Tibial artery (tissue), 4 donors: ENCODE measurements around the gene MAGEA4.

Experiments
- DNase-seq, 2 donors: peaks; one replicate each; pipeline ENCODE4 v3.0.0-alpha.2; 2019
- H3K27ac ChIP-seq, 2 donors: fragments of 200-600 bp; sonication (generic) in 1 of 2; 1 replicate in 1 of 2; 2 replicates in 1 of 2; pipeline ENCODE4 v1.5.1; 2018 to 2019; ENCODE audit warnings: mild to moderate bottlenecking in 1 of 2
- H3K27me3 ChIP-seq, 2 donors: fragments of 200-600 bp; sonication (generic) in 1 of 2; one replicate each; pipeline versions ENCODE4 v1.5.1 to v1.6.0; 2016 to 2019
- H3K36me3 ChIP-seq, 3 donors: fragments of 200-600 bp; sonication (generic) in 2 of 3; one replicate each; pipeline ENCODE4 v1.5.1; 2016 to 2019; ENCODE audit warnings: mild to moderate bottlenecking in 2 of 3
- H3K4me1 ChIP-seq, 4 donors: fragments of 200-600 bp; sonication (generic) in 2 of 4; 1 replicate in 3 of 4; 2 replicates in 1 of 4; pipeline ENCODE4 v1.5.1; 2016 to 2019
- H3K4me3 ChIP-seq, 2 donors: fragments of 200-600 bp; sonication (generic) in 1 of 2; 1 replicate in 1 of 2; 2 replicates in 1 of 2; pipeline ENCODE4 v1.5.1; 2018 to 2019; ENCODE audit warnings: mild to moderate bottlenecking in 2 of 2
- H3K9me3 ChIP-seq, 3 donors: fragments of 200-600 bp; sonication (generic) in 1 of 3; one replicate each; pipeline ENCODE4 v1.5.1; 2016 to 2019
- intact Hi-C: fragments of 100-400 bp; cut with DNase I; formaldehyde crosslinking; loops from one replicate; pipeline ENCODE4 v1.15.0; 2023; ENCODE audit warnings: low total_unique reads
- TF ChIP-seq, protein P1 (sequence below), 2 experiments: fragments of 200-600 bp in 1 of 2; fragments of 450-650 bp in 1 of 2; IDR thresholded peaks; one replicate each; pipeline ENCODE4 v1.5.1; 2017 to 2019; ENCODE audit warnings: antibody characterized with exemption in 2 of 2, mild to moderate bottlenecking in 1 of 2, moderate library complexity in 1 of 2

Gene MAGEA4

DNA sequence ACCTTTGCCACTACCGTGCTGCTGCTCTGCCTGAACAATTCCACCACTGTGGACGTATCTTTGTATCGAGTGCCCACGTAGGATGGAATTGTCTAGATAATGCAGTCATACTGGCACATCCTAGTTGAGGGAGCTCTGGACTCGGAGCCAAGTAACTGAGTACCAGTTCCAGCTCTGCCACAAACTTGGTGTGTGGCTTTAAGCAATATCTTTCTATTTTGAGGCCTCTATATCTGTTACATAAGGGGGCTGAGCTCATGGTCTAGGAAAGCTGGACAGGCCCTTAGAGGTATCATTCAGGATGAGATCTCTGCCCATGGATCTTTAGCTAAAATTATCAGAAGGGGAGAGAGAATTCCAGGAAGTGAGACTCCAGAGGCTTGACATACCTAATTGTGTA is 49.3 kb downstream of the MAGEA4 start:
- DNase-seq = no peak
- no peaks in the 10 kb centered on the region for H3K4me1 ChIP-seq
- no peaks in the 10 kb centered on the region for H3K9me3 ChIP-seq
- no peak overlapping the region for H3K4me3 ChIP-seq
- intact Hi-C loops = no loop called here
- H3K27me3 ChIP-seq = no peaks in the 10 kb centered on the region
- TF ChIP-seq, protein P1, sequence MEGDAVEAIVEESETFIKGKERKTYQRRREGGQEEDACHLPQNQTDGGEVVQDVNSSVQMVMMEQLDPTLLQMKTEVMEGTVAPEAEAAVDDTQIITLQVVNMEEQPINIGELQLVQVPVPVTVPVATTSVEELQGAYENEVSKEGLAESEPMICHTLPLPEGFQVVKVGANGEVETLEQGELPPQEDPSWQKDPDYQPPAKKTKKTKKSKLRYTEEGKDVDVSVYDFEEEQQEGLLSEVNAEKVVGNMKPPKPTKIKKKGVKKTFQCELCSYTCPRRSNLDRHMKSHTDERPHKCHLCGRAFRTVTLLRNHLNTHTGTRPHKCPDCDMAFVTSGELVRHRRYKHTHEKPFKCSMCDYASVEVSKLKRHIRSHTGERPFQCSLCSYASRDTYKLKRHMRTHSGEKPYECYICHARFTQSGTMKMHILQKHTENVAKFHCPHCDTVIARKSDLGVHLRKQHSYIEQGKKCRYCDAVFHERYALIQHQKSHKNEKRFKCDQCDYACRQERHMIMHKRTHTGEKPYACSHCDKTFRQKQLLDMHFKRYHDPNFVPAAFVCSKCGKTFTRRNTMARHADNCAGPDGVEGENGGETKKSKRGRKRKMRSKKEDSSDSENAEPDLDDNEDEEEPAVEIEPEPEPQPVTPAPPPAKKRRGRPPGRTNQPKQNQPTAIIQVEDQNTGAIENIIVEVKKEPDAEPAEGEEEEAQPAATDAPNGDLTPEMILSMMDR (IDR thresholded peaks at IDR 0.05) = no peak
- no peak overlapping the region for H3K27ac ChIP-seq
- H3K36me3 ChIP-seq = peaks cover 9 to 28% (median 28%) of the 10 kb centered on the region in 3 donors

DNA sequence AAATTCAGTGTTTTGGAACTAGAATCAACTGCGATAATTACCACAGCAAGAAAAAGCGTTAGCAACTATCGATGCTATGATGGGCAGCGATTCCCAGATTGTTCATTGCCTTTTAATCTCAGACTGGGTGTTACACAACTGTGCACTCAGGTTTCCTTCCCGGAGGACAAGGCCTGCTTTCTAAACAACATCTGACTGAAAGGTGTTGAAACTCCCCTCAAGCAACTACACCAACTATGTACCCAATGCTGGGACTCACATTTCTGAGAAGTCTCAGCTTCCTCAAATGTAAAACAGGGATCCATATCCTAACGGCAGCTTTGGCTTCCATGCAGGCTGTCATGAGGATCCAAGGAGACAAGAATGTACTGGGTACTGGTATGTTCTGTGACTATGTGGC is 53.5 kb downstream of the MAGEA4 start:
- no peaks in the 10 kb centered on the region for H3K27me3 ChIP-seq
- no peak for DNase-seq

DNA sequence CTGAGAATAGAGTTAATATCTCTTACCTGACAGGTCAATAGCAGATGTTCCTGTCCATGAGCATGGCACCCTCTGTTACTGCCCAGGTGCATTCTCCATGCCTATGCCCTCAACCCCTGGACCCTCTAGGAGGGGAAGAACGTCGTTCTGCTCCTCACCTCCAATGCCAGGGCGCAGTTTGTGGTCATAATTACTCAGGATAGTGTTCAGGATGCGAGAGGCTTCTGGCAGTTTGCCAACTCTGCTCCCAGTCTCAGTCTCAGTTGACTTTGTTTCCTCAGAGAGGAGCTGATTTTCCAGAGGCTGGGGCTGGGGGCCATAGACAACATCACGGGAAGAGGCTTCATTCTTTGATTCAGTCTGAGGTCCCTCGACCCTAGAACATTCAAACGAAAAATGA is 57.3 kb downstream of the MAGEA4 start:
- TF ChIP-seq, protein P1 (IDR thresholded peaks at IDR 0.05) = no peak
- Histone ChIP-seq H3K4me1 (peaks cover 0 to 30% (median 2%) of the 10 kb centered on the region in 4 donors), H3K36me3 (peaks cover 0 to 20% (median 6%) of the 10 kb centered on the region in 3 donors), H3K9me3 (no peaks in the 10 kb centered on the region), H3K27ac (peak overlapping the region in 1 of 2 donors; percentile 59), H3K27me3 (no peaks in the 10 kb centered on the region), H3K4me3 (no peak overlapping the region)
- intact Hi-C loops = loop anchor here (10.0 kb wide), 1 partner anchor 575 kb away; the partner anchor contains the start of gene VMA21
- peak in 1 of 2 donors; percentile 20 for DNase-seq

More for the DNA sequence above, 53.5 kb downstream of the MAGEA4 start:
- intact Hi-C loops = no loop called here
- H3K4me1 ChIP-seq = peaks cover 0 to 15% (median 0%) of the 10 kb centered on the region in 4 donors
- H3K36me3 ChIP-seq = peaks cover 0 to 20% (median 19%) of the 10 kb centered on the region in 3 donors
- TF ChIP-seq, protein P1 (IDR thresholded peaks at IDR 0.05) = no peak
- H3K27ac ChIP-seq = no peak overlapping the region
- H3K4me3 ChIP-seq = no peak overlapping the region
- no peaks in the 10 kb centered on the region for H3K9me3 ChIP-seq

- Histone ChIP-seq H3K27me3 (no peaks in the 10 kb centered on the region), H3K4me1 (peaks cover 0 to 30% (median 2%) of the 10 kb centered on the region in 4 donors), H3K36me3 (peaks cover 0 to 20% (median 6%) of the 10 kb centered on the region in 3 donors), H3K4me3 (no peak overlapping the region), H3K27ac (peak overlapping the region in 1 of 2 donors; percentile 59), H3K9me3 (no peaks in the 10 kb centered on the region)
- TF ChIP-seq, protein P1 (IDR thresholded peaks at IDR 0.05) = no peak
- peak; percentile 77 to 89 for DNase-seq
- intact Hi-C loops = loop anchor here (10.0 kb wide), 1 partner anchor 576 kb away; the partner anchor contains the start of gene VMA21
Measured at GRCh38 chrX:151970661-151971060, 58.0 kb downstream of the MAGEA4 start.

DNA sequence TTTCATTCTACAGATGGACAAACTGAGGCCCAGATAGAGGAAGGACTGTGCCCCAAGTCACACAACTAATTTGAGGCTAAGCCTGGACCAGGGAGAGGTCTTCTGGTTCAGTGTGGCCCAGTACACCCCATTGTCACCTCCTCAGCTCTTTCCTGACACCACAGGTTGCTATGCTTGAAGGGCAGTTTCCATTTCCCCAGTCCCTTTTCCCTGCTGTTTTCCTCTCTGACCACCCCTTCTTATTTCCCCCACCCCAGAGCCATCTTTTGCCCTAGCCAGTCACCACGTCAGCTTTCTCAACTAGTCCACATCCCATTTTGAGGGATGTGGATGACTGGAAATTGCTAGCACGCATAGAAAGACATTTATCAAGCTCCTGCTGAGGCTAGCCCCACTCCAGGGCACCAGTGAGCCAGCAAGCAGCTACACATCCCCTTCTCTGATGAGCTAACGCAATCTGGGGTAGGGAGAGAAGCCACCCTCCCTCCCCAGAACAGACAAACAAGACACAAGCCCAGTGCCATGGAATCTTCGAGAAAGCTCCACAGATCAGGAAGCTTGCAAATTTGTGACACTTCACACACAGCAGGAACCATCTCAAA is 60.5 kb downstream of the MAGEA4 start:
- Histone ChIP-seq H3K4me1 (peaks cover 0 to 30% (median 2%) of the 10 kb centered on the region in 4 donors), H3K36me3 (peaks cover 0 to 10% (median 6%) of the 10 kb centered on the region in 3 donors), H3K4me3 (peak overlapping the region; percentile 76 to 78), H3K27me3 (no peaks in the 10 kb centered on the region), H3K27ac (peak overlapping the region; percentile 83 to 95), H3K9me3 (no peaks in the 10 kb centered on the region)
- intact Hi-C loops = loop anchor here (10.0 kb wide), 1 partner anchor 578 kb away; the partner anchor contains the start of gene VMA21
- TF ChIP-seq, protein P1 (IDR thresholded peaks at IDR 0.05) = no peak
- no peak for DNase-seq
